CD4-positive, alpha-beta T cell treated with Interleukin-12 subunit alpha and Interleukin-12 subunit beta, for 1 hour (primary cell): ENCODE measurements around the gene FKBP7.
"Not testable (repeated sequence)": the region's sequence is repeated elsewhere in the genome, so short reads cannot be mapped to it uniquely, and the experiment has no call there.

Source experiments
- DNase-seq: peaks from one replicate; pipeline ENCODE4 v3.0.0-alpha.2; 2020

FKBP7 gene

GRCh38 chr2:178448968-178449661 lies 29.3 kb downstream of the FKBP7 start:
- peak; percentile 20 for DNase-seq

GRCh38 chr2:178441426-178441825 lies 37.0 kb downstream of the FKBP7 start:
- no peak for DNase-seq

GRCh38 chr2:178436662-178437061 lies 41.7 kb downstream of the FKBP7 start:
- no peak for DNase-seq

- no peak for DNase-seq
These were observed 49.1 kb downstream of the FKBP7 start for GRCh38 chr2:178429336-178429735.

GRCh38 chr2:178428396-178428806 lies 50.0 kb downstream of the FKBP7 start:
- no peak for DNase-seq

- DNase-seq: no peak
These were observed 50.9 kb downstream of the FKBP7 start for GRCh38 chr2:178427458-178427857.

DNA sequence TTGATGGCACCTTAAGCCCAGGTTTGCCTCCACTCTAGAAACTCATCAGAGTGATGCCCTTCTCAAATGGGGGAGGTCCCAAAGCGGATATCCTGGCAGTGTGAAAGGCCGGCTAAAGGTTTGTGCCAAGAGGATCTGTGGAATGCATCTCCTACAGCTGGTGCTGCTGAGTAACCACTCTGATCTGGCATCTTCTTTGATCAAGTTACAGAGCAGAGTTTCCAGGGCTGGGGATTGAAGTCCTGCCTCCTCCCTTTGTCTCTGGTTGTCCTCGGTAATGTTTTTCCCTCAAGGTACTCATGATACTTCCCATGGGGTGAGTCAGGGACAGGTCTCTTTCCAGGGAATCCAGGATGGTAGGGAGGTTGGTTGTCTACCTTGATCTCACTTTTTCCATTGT lies 52.0 kb downstream of the FKBP7 start:
- DNase-seq: no peak

DNA sequence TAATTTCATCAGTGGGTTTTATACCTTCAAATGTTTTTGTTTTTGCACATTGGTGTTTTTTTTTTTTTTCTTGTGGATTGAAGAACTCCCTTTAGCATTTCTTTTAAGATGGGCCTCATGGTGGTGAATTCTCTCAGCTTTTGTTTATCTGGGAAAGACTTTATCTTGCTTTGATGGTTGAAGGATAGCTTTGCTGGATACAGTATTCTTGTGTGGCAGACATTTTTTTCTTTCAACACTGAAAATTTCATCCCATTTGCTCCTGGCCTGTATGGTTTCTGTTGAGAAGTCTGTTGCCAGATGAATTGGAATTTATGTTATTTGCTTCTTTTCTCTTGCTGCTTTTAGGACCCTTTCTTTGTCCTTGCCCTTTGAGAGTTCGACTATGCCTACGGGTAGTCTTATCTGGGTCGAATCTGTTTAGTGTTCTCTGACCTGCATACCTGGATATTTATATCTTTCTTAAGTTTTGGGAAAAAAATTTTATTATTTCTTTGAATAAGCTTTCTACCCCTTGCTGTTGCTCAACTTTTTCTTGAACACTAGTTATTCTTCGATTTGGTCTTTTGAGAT lies 53.1 kb downstream of the FKBP7 start:
- no peak for DNase-seq

GRCh38 chr2:178423746-178424145 lies 54.7 kb downstream of the FKBP7 start:
- not testable (repeated sequence) for DNase-seq

DNA sequence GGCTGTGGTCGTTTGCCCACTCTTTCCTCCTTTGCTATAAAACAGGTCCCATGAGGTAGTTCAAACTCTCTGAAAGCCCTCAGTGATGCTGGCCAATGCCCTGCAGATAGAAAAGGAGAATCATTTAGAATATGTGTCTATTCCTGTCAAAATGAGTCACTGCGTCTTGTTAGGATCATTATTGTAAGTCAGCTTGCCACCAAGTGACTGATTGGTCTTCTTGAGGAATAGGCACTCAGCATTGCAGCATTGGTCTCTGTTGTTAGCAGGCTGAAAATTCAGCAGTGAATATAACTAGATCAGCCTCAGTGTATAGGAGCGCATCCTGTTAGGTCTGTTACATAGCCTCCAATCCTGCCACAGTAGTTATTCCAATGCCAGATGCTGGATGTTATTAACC lies 56.3 kb downstream of the FKBP7 start:
- DNase-seq: no peak

GRCh38 chr2:178420463-178420999 lies 57.9 kb downstream of the FKBP7 start:
- DNase-seq: no peak

GRCh38 chr2:178419123-178419522 lies 59.3 kb downstream of the FKBP7 start:
- no peak for DNase-seq

- DNase-seq: no peak
These were observed 60.0 kb downstream of the FKBP7 start for GRCh38 chr2:178418426-178418825.

GRCh38 chr2:178417916-178418315 lies 60.5 kb downstream of the FKBP7 start:
- no peak for DNase-seq

DNA sequence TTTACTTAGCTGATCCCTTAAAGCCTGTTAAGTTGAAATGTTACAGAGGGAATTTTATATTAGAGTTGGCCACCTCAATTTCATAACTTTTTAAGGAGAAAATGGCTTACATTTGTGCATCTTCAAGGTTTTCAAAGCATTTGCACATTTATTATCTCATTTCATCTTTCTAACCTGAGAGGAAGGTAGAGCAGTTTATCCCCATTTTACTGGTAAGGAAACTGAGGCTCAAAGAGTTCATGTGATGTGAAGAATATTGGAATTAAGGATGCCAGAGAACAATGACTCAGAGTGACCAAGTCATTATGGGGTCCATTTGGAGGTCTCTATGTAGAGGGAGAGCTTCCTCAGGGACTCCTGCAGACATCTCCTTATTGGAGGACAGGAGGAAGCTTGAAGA lies 62.4 kb downstream of the FKBP7 start:
- no peak for DNase-seq

DNA sequence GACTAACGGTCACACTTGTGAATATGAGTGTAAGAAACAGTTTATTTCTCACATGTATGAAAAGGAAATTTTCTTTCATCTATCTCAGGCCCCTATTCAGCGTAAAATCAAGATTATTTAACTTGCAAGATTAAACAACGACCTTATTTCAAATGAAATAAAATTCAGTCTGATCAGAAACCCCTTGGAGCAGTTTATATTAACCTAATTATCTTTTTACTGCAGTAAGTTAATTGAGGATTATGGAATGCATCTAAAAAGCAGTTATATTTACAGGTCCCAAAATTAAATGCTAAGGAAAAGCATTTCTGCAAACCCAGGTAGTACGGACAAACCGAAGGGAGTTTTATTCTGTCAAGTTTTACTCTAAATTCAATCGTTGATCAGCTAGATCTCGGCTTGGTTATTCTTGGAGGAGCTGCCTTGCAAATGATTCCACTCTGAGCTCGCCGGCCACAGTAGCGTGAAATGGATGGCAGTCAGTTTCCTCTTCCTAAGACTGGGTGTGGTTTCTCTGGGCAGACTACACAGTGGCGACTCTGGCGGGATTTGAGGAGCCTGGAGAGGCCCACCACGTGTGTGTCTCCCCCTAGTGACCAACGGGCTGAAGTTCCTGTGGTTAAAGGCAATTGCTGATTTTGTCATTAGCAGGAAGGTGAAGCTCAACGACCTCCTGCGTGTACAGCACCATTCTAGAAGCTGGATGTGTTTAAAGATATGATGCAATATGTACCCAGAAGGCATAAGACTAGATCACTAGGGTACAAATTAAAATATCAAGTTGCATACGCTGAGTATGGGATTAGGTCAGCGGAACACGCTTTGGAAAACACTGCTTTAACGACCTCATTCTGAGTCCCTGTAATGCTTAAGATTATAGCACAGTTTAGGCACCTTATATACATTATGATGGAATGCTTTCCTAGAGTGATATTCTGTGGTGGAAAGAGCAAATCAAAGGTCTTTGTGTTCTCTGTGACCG lies 63.8 kb downstream of the FKBP7 start:
- DNase-seq: peak; percentile 82
